Measurements from ENCODE around the gene KLK14. TPM values are rescaled to one million over a fixed set of nuclear protein-coding genes. Genes with fewer than 3 reads are reported as not detected.

KLK14 gene
- total RNA-seq, 1 donor from 2014 or later, result not detected

GRCh38 chr19:51079481-51080110, 3.1 kb downstream of the KLK14 start:
- H3K4me3 ChIP-seq (ENCODE audit: low read length in 3 of 3), result no peak overlapping the region
- no peaks in the 10 kb centered on the region for H3K36me3 ChIP-seq (ENCODE audit: control insufficient read depth in 3 of 3, insufficient read depth in 3 of 3, low read length in 3 of 3)
- H3K9ac ChIP-seq (ENCODE audit: low read depth in 1 of 3, low read length in 3 of 3), result no peak overlapping the region
- H3K4me1 ChIP-seq (ENCODE audit: control insufficient read depth in 3 of 3, insufficient read depth in 3 of 3, low read length in 3 of 3), result no peaks in the 10 kb centered on the region
- H3K9me3 ChIP-seq (ENCODE audit: control insufficient read depth in 3 of 3, low read length in 3 of 3), result peaks cover 0 to 2% (median 0%) of the 10 kb centered on the region in 3 donors
- H3K27ac ChIP-seq (ENCODE audit: low read depth, low read length), result no peak overlapping the region
- peaks cover 0 to 19% (median 5%) of the 10 kb centered on the region in 3 donors for H3K27me3 ChIP-seq (ENCODE audit: control insufficient read depth in 3 of 3, insufficient read depth in 3 of 3, low read length in 3 of 3)

GRCh38 chr19:51078731-51079130, 4.0 kb downstream of the KLK14 start:
- H3K9me3 ChIP-seq (ENCODE audit: control insufficient read depth in 3 of 3, low read length in 3 of 3), result peaks cover 0 to 2% (median 0%) of the 10 kb centered on the region in 3 donors
- H3K27ac ChIP-seq (ENCODE audit: low read depth, low read length), result no peak overlapping the region
- no peak overlapping the region for H3K9ac ChIP-seq (ENCODE audit: low read depth in 1 of 3, low read length in 3 of 3)
- no peaks in the 10 kb centered on the region for H3K4me1 ChIP-seq (ENCODE audit: control insufficient read depth in 3 of 3, insufficient read depth in 3 of 3, low read length in 3 of 3)
- H3K36me3 ChIP-seq (ENCODE audit: control insufficient read depth in 3 of 3, insufficient read depth in 3 of 3, low read length in 3 of 3), result no peaks in the 10 kb centered on the region
- H3K27me3 ChIP-seq (ENCODE audit: control insufficient read depth in 3 of 3, insufficient read depth in 3 of 3, low read length in 3 of 3), result peaks cover 0 to 16% (median 5%) of the 10 kb centered on the region in 3 donors
- no peak overlapping the region for H3K4me3 ChIP-seq (ENCODE audit: low read length in 3 of 3)

- Histone ChIP-seq H3K4me3 (ENCODE audit: low read length in 3 of 3) (no peak overlapping the region), H3K9me3 (ENCODE audit: control insufficient read depth in 3 of 3, low read length in 3 of 3) (peaks cover 0 to 3% (median 2%) of the 10 kb centered on the region in 3 donors), H3K27me3 (ENCODE audit: control insufficient read depth in 3 of 3, insufficient read depth in 3 of 3, low read length in 3 of 3) (peaks cover 0 to 15% (median 5%) of the 10 kb centered on the region in 3 donors), H3K27ac (ENCODE audit: low read depth, low read length) (no peak overlapping the region), H3K9ac (ENCODE audit: low read depth in 1 of 3, low read length in 3 of 3) (no peak overlapping the region), H3K4me1 (ENCODE audit: control insufficient read depth in 3 of 3, insufficient read depth in 3 of 3, low read length in 3 of 3) (no peaks in the 10 kb centered on the region), H3K36me3 (ENCODE audit: control insufficient read depth in 3 of 3, insufficient read depth in 3 of 3, low read length in 3 of 3) (no peaks in the 10 kb centered on the region)
These were observed 4.6 kb downstream of the KLK14 start for GRCh38 chr19:51078104-51078503.

GRCh38 chr19:51076631-51077213, 6.0 kb downstream of the KLK14 start:
- Histone ChIP-seq H3K4me3 (ENCODE audit: low read length in 3 of 3) (no peak overlapping the region), H3K9me3 (ENCODE audit: control insufficient read depth in 3 of 3, low read length in 3 of 3) (peaks cover 0 to 3% (median 2%) of the 10 kb centered on the region in 3 donors), H3K27ac (ENCODE audit: low read depth, low read length) (no peak overlapping the region), H3K36me3 (ENCODE audit: control insufficient read depth in 3 of 3, insufficient read depth in 3 of 3, low read length in 3 of 3) (no peaks in the 10 kb centered on the region), H3K27me3 (ENCODE audit: control insufficient read depth in 3 of 3, insufficient read depth in 3 of 3, low read length in 3 of 3) (peaks cover 0 to 8% (median 5%) of the 10 kb centered on the region in 3 donors), H3K9ac (ENCODE audit: low read depth in 1 of 3, low read length in 3 of 3) (no peak overlapping the region), H3K4me1 (ENCODE audit: control insufficient read depth in 3 of 3, insufficient read depth in 3 of 3, low read length in 3 of 3) (no peaks in the 10 kb centered on the region)

GRCh38 chr19:51075998-51076397, 6.7 kb downstream of the KLK14 start:
- Histone ChIP-seq H3K4me1 (ENCODE audit: control insufficient read depth in 3 of 3, insufficient read depth in 3 of 3, low read length in 3 of 3) (no peaks in the 10 kb centered on the region), H3K9me3 (ENCODE audit: control insufficient read depth in 3 of 3, low read length in 3 of 3) (peaks cover 0 to 3% (median 2%) of the 10 kb centered on the region in 3 donors), H3K4me3 (ENCODE audit: low read length in 3 of 3) (no peak overlapping the region), H3K27ac (ENCODE audit: low read depth, low read length) (no peak overlapping the region), H3K9ac (ENCODE audit: low read depth in 1 of 3, low read length in 3 of 3) (no peak overlapping the region), H3K27me3 (ENCODE audit: control insufficient read depth in 3 of 3, insufficient read depth in 3 of 3, low read length in 3 of 3) (peaks cover 0 to 8% (median 5%) of the 10 kb centered on the region in 3 donors), H3K36me3 (ENCODE audit: control insufficient read depth in 3 of 3, insufficient read depth in 3 of 3, low read length in 3 of 3) (no peaks in the 10 kb centered on the region)

GRCh38 chr19:51071095-51071405, 11.6 kb downstream of the KLK14 start:
- peaks cover 0 to 5% (median under 1%) of the 10 kb centered on the region in 3 donors for H3K27me3 ChIP-seq (ENCODE audit: control insufficient read depth in 3 of 3, insufficient read depth in 3 of 3, low read length in 3 of 3)
- H3K27ac ChIP-seq (ENCODE audit: low read depth, low read length), result no peak overlapping the region
- no peak overlapping the region for H3K9ac ChIP-seq (ENCODE audit: low read depth in 1 of 3, low read length in 3 of 3)
- H3K4me3 ChIP-seq (ENCODE audit: low read length in 3 of 3), result no peak overlapping the region
- H3K36me3 ChIP-seq (ENCODE audit: control insufficient read depth in 3 of 3, insufficient read depth in 3 of 3, low read length in 3 of 3), result no peaks in the 10 kb centered on the region
- peaks cover 0 to 2% (median 0%) of the 10 kb centered on the region in 3 donors for H3K4me1 ChIP-seq (ENCODE audit: control insufficient read depth in 3 of 3, insufficient read depth in 3 of 3, low read length in 3 of 3)
- peaks cover 0 to 3% (median 2%) of the 10 kb centered on the region in 3 donors for H3K9me3 ChIP-seq (ENCODE audit: control insufficient read depth in 3 of 3, low read length in 3 of 3)

GRCh38 chr19:51070334-51071094, 12.2 kb downstream of the KLK14 start:
- Histone ChIP-seq H3K36me3 (ENCODE audit: control insufficient read depth in 3 of 3, insufficient read depth in 3 of 3, low read length in 3 of 3) (no peaks in the 10 kb centered on the region), H3K27me3 (ENCODE audit: control insufficient read depth in 3 of 3, insufficient read depth in 3 of 3, low read length in 3 of 3) (peaks cover 0 to 6% (median 5%) of the 10 kb centered on the region in 3 donors), H3K4me1 (ENCODE audit: control insufficient read depth in 3 of 3, insufficient read depth in 3 of 3, low read length in 3 of 3) (peaks cover 0 to 2% (median 0%) of the 10 kb centered on the region in 3 donors), H3K27ac (ENCODE audit: low read depth, low read length) (no peak overlapping the region), H3K9me3 (ENCODE audit: control insufficient read depth in 3 of 3, low read length in 3 of 3) (peaks cover 0 to 3% (median 2%) of the 10 kb centered on the region in 3 donors), H3K4me3 (ENCODE audit: low read length in 3 of 3) (no peak overlapping the region), H3K9ac (ENCODE audit: low read depth in 1 of 3, low read length in 3 of 3) (no peak overlapping the region)

GRCh38 chr19:51066393-51067186, 16.1 kb downstream of the KLK14 start:
- no peaks in the 10 kb centered on the region for H3K36me3 ChIP-seq (ENCODE audit: control insufficient read depth in 3 of 3, insufficient read depth in 3 of 3, low read length in 3 of 3)
- peaks cover 0 to 2% (median 0%) of the 10 kb centered on the region in 3 donors for H3K9me3 ChIP-seq (ENCODE audit: control insufficient read depth in 3 of 3, low read length in 3 of 3)
- no peak overlapping the region for H3K4me3 ChIP-seq (ENCODE audit: low read length in 3 of 3)
- H3K27ac ChIP-seq (ENCODE audit: low read depth, low read length), result no peak overlapping the region
- peaks cover 14 to 25% (median 16%) of the 10 kb centered on the region in 3 donors for H3K27me3 ChIP-seq (ENCODE audit: control insufficient read depth in 3 of 3, insufficient read depth in 3 of 3, low read length in 3 of 3)
- H3K9ac ChIP-seq (ENCODE audit: low read depth in 1 of 3, low read length in 3 of 3), result no peak overlapping the region
- peaks cover 0 to 3% (median 2%) of the 10 kb centered on the region in 3 donors for H3K4me1 ChIP-seq (ENCODE audit: control insufficient read depth in 3 of 3, insufficient read depth in 3 of 3, low read length in 3 of 3)

GRCh38 chr19:51065221-51065960, 17.3 kb downstream of the KLK14 start:
- Histone ChIP-seq H3K4me3 (ENCODE audit: low read length in 3 of 3) (no peak overlapping the region), H3K4me1 (ENCODE audit: control insufficient read depth in 3 of 3, insufficient read depth in 3 of 3, low read length in 3 of 3) (peaks cover 0 to 3% (median 2%) of the 10 kb centered on the region in 3 donors), H3K36me3 (ENCODE audit: control insufficient read depth in 3 of 3, insufficient read depth in 3 of 3, low read length in 3 of 3) (no peaks in the 10 kb centered on the region), H3K9me3 (ENCODE audit: control insufficient read depth in 3 of 3, low read length in 3 of 3) (peaks cover 0 to 2% (median 0%) of the 10 kb centered on the region in 3 donors), H3K27me3 (ENCODE audit: control insufficient read depth in 3 of 3, insufficient read depth in 3 of 3, low read length in 3 of 3) (peaks cover 14 to 28% (median 16%) of the 10 kb centered on the region in 3 donors), H3K9ac (ENCODE audit: low read depth in 1 of 3, low read length in 3 of 3) (no peak overlapping the region), H3K27ac (ENCODE audit: low read depth, low read length) (no peak overlapping the region)

Measured in skeletal muscle tissue (tissue), 4 donors.